Measurements from ENCODE around the gene PCGF5.

The PCGF5 gene

GRCh38 chr10:91227576-91227975 lies 7.1 kb downstream of the PCGF5 start:
- TF ChIP-seq, protein P1, sequence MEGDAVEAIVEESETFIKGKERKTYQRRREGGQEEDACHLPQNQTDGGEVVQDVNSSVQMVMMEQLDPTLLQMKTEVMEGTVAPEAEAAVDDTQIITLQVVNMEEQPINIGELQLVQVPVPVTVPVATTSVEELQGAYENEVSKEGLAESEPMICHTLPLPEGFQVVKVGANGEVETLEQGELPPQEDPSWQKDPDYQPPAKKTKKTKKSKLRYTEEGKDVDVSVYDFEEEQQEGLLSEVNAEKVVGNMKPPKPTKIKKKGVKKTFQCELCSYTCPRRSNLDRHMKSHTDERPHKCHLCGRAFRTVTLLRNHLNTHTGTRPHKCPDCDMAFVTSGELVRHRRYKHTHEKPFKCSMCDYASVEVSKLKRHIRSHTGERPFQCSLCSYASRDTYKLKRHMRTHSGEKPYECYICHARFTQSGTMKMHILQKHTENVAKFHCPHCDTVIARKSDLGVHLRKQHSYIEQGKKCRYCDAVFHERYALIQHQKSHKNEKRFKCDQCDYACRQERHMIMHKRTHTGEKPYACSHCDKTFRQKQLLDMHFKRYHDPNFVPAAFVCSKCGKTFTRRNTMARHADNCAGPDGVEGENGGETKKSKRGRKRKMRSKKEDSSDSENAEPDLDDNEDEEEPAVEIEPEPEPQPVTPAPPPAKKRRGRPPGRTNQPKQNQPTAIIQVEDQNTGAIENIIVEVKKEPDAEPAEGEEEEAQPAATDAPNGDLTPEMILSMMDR (IDR thresholded peaks at IDR 0.05; ENCODE audit: low read depth, low read length) = no peak
- no peak overlapping the region for H3K4me3 ChIP-seq (ENCODE audit: low read depth, low read length)

- TF ChIP-seq, protein P1 (IDR thresholded peaks at IDR 0.05; ENCODE audit: low read depth, low read length) = no peak
These were observed 9.2 kb downstream of the PCGF5 start for GRCh38 chr10:91229683-91230082.

GRCh38 chr10:91238191-91238590 lies 17.7 kb downstream of the PCGF5 start:
- TF ChIP-seq, protein P1 (IDR thresholded peaks at IDR 0.05; ENCODE audit: low read depth, low read length) = no peak
- no peak overlapping the region for H3K4me3 ChIP-seq (ENCODE audit: low read depth, low read length)

More at GRCh38 chr10:91229683-91230082, 9.2 kb downstream of the PCGF5 start:
- no peak overlapping the region for H3K4me3 ChIP-seq (ENCODE audit: low read depth, low read length)

DNA sequence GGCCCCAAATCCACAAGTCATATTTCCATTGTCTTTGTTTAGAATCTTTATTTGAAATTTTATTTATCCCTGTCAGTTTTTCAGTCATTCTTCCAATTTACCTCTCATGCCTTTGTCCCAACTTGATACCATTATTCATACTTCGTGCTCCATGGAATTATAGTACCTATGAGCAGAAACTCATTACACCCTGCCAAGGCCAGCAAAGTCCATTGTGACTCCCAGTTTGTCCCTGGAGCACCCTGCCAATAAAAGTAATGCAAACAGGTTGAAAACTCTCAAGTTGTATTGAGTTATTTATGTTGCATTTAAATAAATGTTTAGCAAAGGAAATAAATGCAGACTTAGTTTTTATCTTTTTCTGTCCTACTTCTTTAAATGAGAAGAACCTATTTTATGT lies 19.3 kb downstream of the PCGF5 start:
- no peak overlapping the region for H3K4me3 ChIP-seq (ENCODE audit: low read depth, low read length)
- TF ChIP-seq, protein P1 (IDR thresholded peaks at IDR 0.05; ENCODE audit: low read depth, low read length) = no peak

DNA sequence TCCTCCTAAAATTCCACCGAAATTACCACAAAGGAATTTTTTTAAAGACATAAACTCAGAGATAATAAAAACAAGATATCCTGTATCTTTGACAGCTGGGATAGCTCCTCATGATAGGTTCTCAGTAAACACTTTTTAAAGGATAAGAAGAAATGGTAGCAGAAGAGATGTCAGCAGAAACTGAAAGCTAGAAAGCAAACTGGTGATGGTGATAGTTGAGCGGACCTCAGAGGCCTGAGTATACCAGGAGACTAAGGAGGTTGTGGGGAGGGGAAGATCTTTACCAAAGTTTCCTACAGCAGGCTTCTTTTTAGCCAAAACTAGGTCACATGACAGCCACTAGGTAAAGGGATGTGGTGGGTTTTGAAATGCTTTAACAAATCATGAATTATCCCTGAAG lies 22.5 kb downstream of the PCGF5 start:
- no peak overlapping the region for H3K4me3 ChIP-seq (ENCODE audit: low read depth, low read length)
- TF ChIP-seq, protein P1 (IDR thresholded peaks at IDR 0.05; ENCODE audit: low read depth, low read length) = no peak

- no peak overlapping the region for H3K4me3 ChIP-seq (ENCODE audit: low read depth, low read length)
- TF ChIP-seq, protein P1 (IDR thresholded peaks at IDR 0.05; ENCODE audit: low read depth, low read length) = no peak
These were observed 27.1 kb downstream of the PCGF5 start for GRCh38 chr10:91247360-91248111.

GRCh38 chr10:91249700-91250099 lies 29.2 kb downstream of the PCGF5 start:
- no peak overlapping the region for H3K4me3 ChIP-seq (ENCODE audit: low read depth, low read length)
- TF ChIP-seq, protein P1 (IDR thresholded peaks at IDR 0.05; ENCODE audit: low read depth, low read length) = no peak
